B cell (primary cell): ENCODE measurements around the gene RCAN3. TPM values are rescaled to one million over a fixed set of nuclear protein-coding genes. Genes with fewer than 3 reads are reported as not detected.

Experiments
- ATAC-seq: fragments of 200-7000 bp; cut with Tn5 transposase; one replicate; pipeline ENCODE4 v1.10.0; 2021; ENCODE audit warnings: low read depth, mild to moderate bottlenecking, moderate number of reproducible peaks, moderate library complexity
- CTCF ChIA-PET: fragments of 350-600 bp; sonication (Branson Sonifier 250); formaldehyde crosslinking; loops from one replicate; lab custom pipeline; 2021; ENCODE audit warnings: antibody characterized with exemption, inconsistent platforms; lab: Charles Lee
- POLR2A ChIA-PET: fragments of 350-600 bp; sonication (Branson Sonifier 250); formaldehyde crosslinking; loops from one replicate; lab custom pipeline; 2021; ENCODE audit warnings: antibody characterized with exemption; lab: Charles Lee
- DNase-seq: peaks from one replicate; pipeline ENCODE4 v3.0.0; 2013
- H2AFZ ChIP-seq: 2 replicates; pipeline ENCODE4 v1.6.1; 2012; ENCODE audit warnings: mild to moderate bottlenecking, low read depth, low read length; ENCODE audit not compliant: insufficient read depth, poor library complexity, severe bottlenecking
- H3K27ac ChIP-seq, 2 donors: 1 replicate in 1 of 2; 2 replicates in 1 of 2; pipeline ENCODE4 v1.5.1; 2012 to 2013; ENCODE audit warnings: low read length in 2 of 2, mild to moderate bottlenecking in 2 of 2, moderate library complexity in 1 of 2
- H3K27me3 ChIP-seq, 4 experiments: fragments of 200-600 bp in 1 of 4; sonication (generic) in 1 of 4; replicated peaks in 1 of 4; 1 replicate in 2 of 4; 2 replicates in 2 of 4; pipeline versions ENCODE4 v1.6.1 to v1.7.0; 2013 to 2016; ENCODE audit warnings: low read length in 3 of 4, mild to moderate bottlenecking in 2 of 4, mixed read lengths in 1 of 4, moderate library complexity in 1 of 4; ENCODE audit not compliant: insufficient read depth in 4 of 4, control insufficient read depth in 3 of 4; ENCODE audit errors: control extremely low read depth in 1 of 4
- H3K36me3 ChIP-seq, 2 experiments: replicated peaks in 1 of 2; 1 replicate in 1 of 2; 2 replicates in 1 of 2; pipeline versions ENCODE4 v1.6.1 to v1.7.1; 2013; ENCODE audit warnings: low read length in 1 of 2; ENCODE audit not compliant: insufficient read depth in 2 of 2, control insufficient read depth in 1 of 2; ENCODE audit errors: control extremely low read depth in 1 of 2, extremely low read depth in 1 of 2
- H3K4me1 ChIP-seq, 2 donors: fragments of 200-600 bp in 1 of 2; sonication (generic) in 1 of 2; 1 replicate in 1 of 2; 2 replicates in 1 of 2; pipeline versions ENCODE4 v1.5.1 to v1.6.1; 2013 to 2017; ENCODE audit warnings: low read length in 2 of 2; ENCODE audit not compliant: control insufficient read depth in 2 of 2, insufficient read depth in 2 of 2
- H3K4me2 ChIP-seq: replicated peaks from 2 replicates; pipeline ENCODE3; 2012; ENCODE audit warnings: mild to moderate bottlenecking, low read depth, low read length; ENCODE audit not compliant: poor library complexity, severe bottlenecking
- H3K4me3 ChIP-seq, 5 experiments: fragments of 200-600 bp in 1 of 5; sonication (generic) in 1 of 5; 1 replicate in 3 of 5; 2 replicates in 2 of 5; pipeline versions ENCODE4 v1.5.1 to v1.7.0; 2011 to 2016; ENCODE audit warnings: low read length in 4 of 5, mild to moderate bottlenecking in 4 of 5, low read depth in 2 of 5, control low read depth in 1 of 5, moderate library complexity in 1 of 5; ENCODE audit not compliant: insufficient read depth in 1 of 5; ENCODE audit errors: control extremely low read depth in 1 of 5, extremely low read depth in 1 of 5
- H3K79me2 ChIP-seq: fragments of 200-600 bp; sonication (generic); one replicate; pipeline ENCODE4 v1.6.0; 2016; ENCODE audit warnings: low read length; ENCODE audit not compliant: control insufficient read depth, insufficient read depth
- H3K9ac ChIP-seq: fragments of 200-600 bp; sonication (generic); 2 replicates; pipeline ENCODE4 v1.6.1; 2017; ENCODE audit warnings: mild to moderate bottlenecking, low read length, moderate library complexity
- H3K9me3 ChIP-seq, 3 donors: one replicate each; pipeline versions ENCODE4 v1.6.1 to v1.7.1; 2013; ENCODE audit warnings: low read length in 2 of 3; ENCODE audit not compliant: control insufficient read depth in 2 of 3, insufficient read depth in 1 of 3; ENCODE audit errors: control extremely low read depth in 1 of 3
- H4K20me1 ChIP-seq: 2 replicates; pipeline ENCODE4 v1.6.0; 2012; ENCODE audit warnings: mild to moderate bottlenecking, low read length; ENCODE audit not compliant: insufficient read depth, control insufficient read depth, poor library complexity, severe bottlenecking
- H3K27ac Mint-ChIP-seq: one replicate; pipeline ENCODE4 v1.8.0; 2021; ENCODE audit warnings: mixed read lengths
- H3K27me3 Mint-ChIP-seq: one replicate; pipeline ENCODE4 v1.8.0; 2021; ENCODE audit warnings: mixed read lengths
- H3K4me1 Mint-ChIP-seq: one replicate; pipeline ENCODE4 v1.8.0; 2021; ENCODE audit warnings: mixed read lengths
- H3K4me3 Mint-ChIP-seq: one replicate; pipeline ENCODE4 v1.8.0; 2021; ENCODE audit warnings: mixed read lengths
- H3K9me3 Mint-ChIP-seq: one replicate; pipeline ENCODE4 v1.8.0; 2022; ENCODE audit warnings: mixed read lengths; ENCODE audit not compliant: insufficient read depth
- EZH2 ChIP-seq: IDR thresholded peaks from 2 replicates; pipeline ENCODE4 v1.6.1; 2012; ENCODE audit warnings: borderline replicate concordance, low read depth, mild to moderate bottlenecking, moderate library complexity, low read length; ENCODE audit not compliant: insufficient read depth, poor library complexity, severe bottlenecking
- WGBS: methylation state at CpG from one replicate; pipeline ENCODE4 v1.1.5; 2013; ENCODE audit warnings: missing lambda C conversion rate; ENCODE audit not compliant: insufficient coverage; 5-methylcytosine and 5-hydroxymethylcytosine counted together
- intact Hi-C: fragments of 100-400 bp; cut with micrococcal nuclease; formaldehyde crosslinking; loops from one replicate; pipeline ENCODE4 v1.10.0; 2022
- polyA plus RNA-seq: library from polyadenylated mRNA; depleted of rRNA; stranded (reverse); fragments of >200 nt; gene quantifications from 2 replicates; pipeline ENCODE4 v1.2.3, GENCODE V29; 2012
- total RNA-seq, 2 donors: library from RNA; stranded (reverse); fragments of 120-200 nt in 1 of 2; gene quantifications; 1 replicate in 1 of 2; 2 replicates in 1 of 2; pipeline versions ENCODE4 v1.2.3 to v1.2.4, GENCODE V29; 2013 to 2022
- TF ChIP-seq, protein P1 (sequence below): fragments of 200-600 bp; IDR thresholded peaks from one replicate; pipeline ENCODE4 v1.8.0; 2022; ENCODE audit warnings: antibody characterized with exemption, mild to moderate bottlenecking

Gene RCAN3
- total and polyA plus RNA-seq, 2 donors (not counting 1 experiment from before 2014, with no cell fraction given): 19.3 to 37.3 TPM

DNA sequence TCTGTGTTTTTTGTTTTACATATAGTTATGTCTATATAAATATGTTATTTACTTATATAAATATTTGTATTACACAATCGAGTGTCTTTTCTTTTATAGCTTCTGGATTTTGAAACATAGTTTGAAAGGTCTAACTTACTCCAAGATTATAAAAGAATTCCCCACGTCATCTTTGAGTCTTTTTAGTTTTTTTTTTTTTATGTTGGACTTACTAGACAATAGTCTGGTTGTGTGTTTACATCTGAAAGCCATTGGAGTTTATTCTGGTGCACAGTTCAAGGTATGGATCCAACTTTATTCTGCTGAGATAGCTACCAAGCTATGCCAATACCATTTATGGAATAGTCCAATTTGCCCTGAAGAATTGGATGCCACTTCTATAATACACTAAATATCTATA is 26.1 kb upstream of the RCAN3 start:
- no peaks in the 10 kb centered on the region for H3K27me3 ChIP-seq

DNA sequence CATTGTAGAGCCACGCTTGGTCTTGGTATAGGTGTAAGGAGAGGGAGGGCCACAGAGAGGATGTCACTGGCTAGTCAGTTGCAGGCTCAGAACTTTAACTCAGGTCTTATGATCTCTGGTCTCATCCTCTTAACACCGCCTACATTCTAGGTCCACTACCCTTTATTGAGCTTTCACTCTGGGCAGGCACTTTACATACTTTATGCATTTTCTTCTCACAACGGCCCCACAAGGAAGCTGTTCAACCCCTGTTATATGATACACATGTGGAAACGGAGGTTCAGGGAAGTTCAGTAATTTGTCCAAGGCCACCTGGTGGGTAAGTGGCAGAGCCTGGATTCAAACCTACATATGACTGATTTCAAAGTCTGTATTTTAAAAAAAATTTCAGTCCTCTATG is 25.3 kb upstream of the RCAN3 start:
- POLR2A ChIA-PET: no interaction called here
- Histone ChIP-seq H3K9ac (no peak overlapping the region), H3K79me2 (no peaks in the 10 kb centered on the region), H3K27ac (no peak overlapping the region), H3K36me3 (no peaks in the 10 kb centered on the region), H2AFZ (no peak overlapping the region), H3K9me3 (no peaks in the 10 kb centered on the region), H3K4me3 (no peak overlapping the region), H4K20me1 (no peaks in the 10 kb centered on the region), H3K27me3 (no peaks in the 10 kb centered on the region), H3K4me1 (peaks cover 17 to 21% of the 10 kb centered on the region in 2 donors), H3K4me2 (no peak overlapping the region)
- intact Hi-C loops: no loop called here
- Mint-ChIP-seq H3K27ac (no peak overlapping the region), H3K4me1 (peaks cover 19% of the 10 kb centered on the region), H3K9me3 (no peaks in the 10 kb centered on the region), H3K4me3 (no peak overlapping the region), H3K27me3 (no peaks in the 10 kb centered on the region)
- DNase-seq (no peak), ATAC-seq (no peak)
- TF ChIP-seq EZH2: no peak
- TF ChIP-seq, protein P1, sequence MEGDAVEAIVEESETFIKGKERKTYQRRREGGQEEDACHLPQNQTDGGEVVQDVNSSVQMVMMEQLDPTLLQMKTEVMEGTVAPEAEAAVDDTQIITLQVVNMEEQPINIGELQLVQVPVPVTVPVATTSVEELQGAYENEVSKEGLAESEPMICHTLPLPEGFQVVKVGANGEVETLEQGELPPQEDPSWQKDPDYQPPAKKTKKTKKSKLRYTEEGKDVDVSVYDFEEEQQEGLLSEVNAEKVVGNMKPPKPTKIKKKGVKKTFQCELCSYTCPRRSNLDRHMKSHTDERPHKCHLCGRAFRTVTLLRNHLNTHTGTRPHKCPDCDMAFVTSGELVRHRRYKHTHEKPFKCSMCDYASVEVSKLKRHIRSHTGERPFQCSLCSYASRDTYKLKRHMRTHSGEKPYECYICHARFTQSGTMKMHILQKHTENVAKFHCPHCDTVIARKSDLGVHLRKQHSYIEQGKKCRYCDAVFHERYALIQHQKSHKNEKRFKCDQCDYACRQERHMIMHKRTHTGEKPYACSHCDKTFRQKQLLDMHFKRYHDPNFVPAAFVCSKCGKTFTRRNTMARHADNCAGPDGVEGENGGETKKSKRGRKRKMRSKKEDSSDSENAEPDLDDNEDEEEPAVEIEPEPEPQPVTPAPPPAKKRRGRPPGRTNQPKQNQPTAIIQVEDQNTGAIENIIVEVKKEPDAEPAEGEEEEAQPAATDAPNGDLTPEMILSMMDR: no peak
- WGBS: 60% methylated on average over 1 of the region's 4 CpGs
- CTCF ChIA-PET: interaction anchor here (2.2 kb wide), 1 partner anchor 109 kb away, joined by 8 read pairs; no protein-coding TSS in a partner anchor

More for the DNA sequence above, 26.1 kb upstream of the RCAN3 start:
- no peak for TF ChIP-seq EZH2
- TF ChIP-seq, protein P1: no peak
- Histone ChIP-seq H3K27ac (no peak overlapping the region), H3K9me3 (no peaks in the 10 kb centered on the region), H3K4me2 (no peak overlapping the region), H3K4me1 (peaks cover 10 to 13% of the 10 kb centered on the region in 2 donors), H3K4me3 (no peak overlapping the region), H3K9ac (no peak overlapping the region), H3K36me3 (no peaks in the 10 kb centered on the region), H3K79me2 (no peaks in the 10 kb centered on the region), H2AFZ (no peak overlapping the region), H4K20me1 (no peaks in the 10 kb centered on the region)
- H3K4me3 Mint-ChIP-seq: no peak overlapping the region
- no peaks in the 10 kb centered on the region for H3K27me3 Mint-ChIP-seq
- intact Hi-C loops: no loop called here
- no peak for DNase-seq
- WGBS: no CpG with 5 or more reads among the region's 2 CpGs
- CTCF ChIA-PET: interaction anchor here (2.2 kb wide), 1 partner anchor 110 kb away, joined by 8 read pairs; no protein-coding TSS in a partner anchor
- H3K27ac Mint-ChIP-seq: no peak overlapping the region
- peaks cover 13% of the 10 kb centered on the region for H3K4me1 Mint-ChIP-seq
- POLR2A ChIA-PET: no interaction called here
- no peak for ATAC-seq
- H3K9me3 Mint-ChIP-seq: no peaks in the 10 kb centered on the region
